MV-4-11 (cell line): ENCODE results near the gene VPS13D.
"Not testable (repeated sequence)": the region's sequence is repeated elsewhere in the genome, so short reads cannot be mapped to it uniquely, and the experiment has no call there.

Source experiments
- DNase-seq: peaks from one replicate; lab custom pipeline; 2025; lab: John Stamatoyannopoulos, UW

Gene VPS13D

DNA sequence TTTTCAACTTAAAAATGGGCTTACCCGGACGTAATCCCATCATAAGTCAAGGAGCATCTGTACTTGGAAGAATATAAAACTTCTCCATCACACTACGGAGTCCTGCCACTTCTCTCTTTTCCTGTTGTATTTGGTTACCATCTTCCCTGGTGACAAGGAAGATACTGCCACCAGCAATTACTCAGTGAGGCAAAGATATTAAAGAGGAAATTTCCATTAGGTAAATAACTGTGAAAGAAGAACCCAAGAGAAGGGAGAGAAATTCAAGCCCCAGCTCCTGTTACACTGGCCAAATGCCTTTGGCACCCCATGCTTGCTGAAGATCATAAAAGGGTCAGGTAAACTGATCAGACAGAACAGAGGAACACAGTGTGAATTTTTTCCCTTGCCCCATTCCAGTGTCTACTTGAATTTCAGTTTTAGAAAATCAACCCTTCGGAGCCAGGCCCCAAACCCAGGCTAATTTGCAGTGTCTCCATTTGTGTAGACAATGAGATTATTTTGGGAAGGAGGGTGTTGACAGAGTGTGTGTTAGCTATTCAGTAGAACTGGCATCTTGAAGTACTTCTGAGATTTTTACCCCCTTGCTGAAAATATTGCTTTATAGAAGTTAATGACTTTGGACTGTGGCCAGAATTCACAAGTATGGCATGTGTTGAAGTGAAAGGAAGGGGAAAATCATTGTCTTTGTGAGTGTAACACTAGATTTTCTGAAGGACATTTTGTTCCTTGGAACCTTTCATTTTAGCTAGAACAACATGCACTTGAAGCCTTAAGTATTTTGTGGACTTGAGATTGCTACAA lies 221.1 kb downstream of the VPS13D start:
- DNase-seq = no peak

DNA sequence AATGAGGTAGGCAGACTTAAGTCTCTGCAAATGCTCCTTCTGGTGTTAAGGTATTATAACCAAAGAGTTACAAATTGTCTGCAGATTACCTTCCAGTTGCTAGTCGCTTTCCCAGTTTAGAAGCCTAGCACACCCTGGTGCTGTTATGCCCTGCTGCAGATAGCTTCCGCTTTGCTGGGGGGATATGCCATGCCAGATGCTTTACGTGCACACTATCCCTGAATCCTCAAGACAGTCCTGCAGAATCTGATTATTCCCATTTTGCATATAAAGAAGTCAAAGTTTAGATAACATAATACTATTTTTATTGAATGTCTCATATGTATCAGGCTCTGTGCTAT lies 221.7 kb downstream of the VPS13D start:
- no peak for DNase-seq

DNA sequence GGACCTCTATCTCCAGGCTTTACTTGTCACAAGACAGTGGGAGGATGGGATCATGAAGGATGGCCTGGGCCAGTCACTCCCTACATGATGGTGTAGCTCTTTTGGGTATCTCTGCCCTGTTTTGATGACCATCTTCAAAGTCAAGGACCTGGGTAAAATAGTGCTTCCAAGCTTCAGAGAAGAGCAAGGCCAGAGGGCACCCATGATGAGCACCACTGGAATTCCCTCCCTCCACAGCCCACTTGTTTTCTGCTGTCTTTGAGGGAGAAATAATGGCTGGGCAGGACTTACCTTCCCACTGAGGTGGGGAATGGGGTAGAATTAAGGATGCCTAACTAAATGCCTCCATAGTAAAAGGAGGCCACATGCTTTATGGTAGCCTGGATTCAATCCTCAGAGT lies 222.4 kb downstream of the VPS13D start:
- DNase-seq = no peak

DNA sequence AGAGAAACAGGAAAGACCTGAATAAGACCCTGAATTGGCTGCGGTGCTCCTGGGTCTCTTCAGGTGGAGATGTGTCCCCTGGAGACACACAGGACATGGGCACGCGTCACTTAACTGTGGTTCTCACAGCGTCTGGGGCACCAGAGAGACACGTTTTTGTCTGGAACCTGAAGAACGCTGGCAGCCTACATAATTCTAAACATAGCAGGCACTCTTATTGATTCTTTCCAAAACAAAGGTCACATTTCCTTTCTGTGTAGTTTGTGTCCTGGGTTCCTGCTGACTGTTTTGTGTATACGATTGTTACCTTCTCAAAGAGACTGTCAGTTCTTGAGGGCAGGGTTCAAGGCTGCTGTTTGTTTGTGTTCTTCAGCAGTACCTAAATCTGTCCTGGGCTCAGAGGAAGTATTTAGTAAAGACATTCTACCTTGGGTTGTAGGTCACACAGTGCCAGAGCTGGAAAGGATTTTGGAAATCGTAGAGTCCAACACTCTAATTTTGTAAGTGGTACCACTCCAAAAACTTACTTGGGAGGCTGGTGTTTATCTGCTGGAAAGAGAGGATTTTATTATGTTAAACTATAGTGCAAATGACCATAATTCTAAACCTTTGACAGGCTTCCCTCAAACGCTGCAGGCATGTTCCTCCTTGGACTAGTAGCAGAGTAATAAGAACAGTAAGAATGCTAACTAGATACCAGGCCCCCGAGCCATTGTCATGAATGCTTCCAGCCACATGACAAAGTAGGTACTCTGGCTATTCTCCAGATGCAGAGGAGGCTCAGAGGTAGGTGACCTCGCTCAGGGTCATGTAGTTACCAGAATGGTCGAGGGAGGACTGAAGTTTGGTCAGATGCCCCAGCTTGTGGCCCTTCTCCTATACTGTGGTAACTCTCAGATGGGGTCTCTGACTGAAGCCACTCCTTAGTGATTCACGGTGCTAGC lies 223.8 kb downstream of the VPS13D start:
- DNase-seq = no peak

DNA sequence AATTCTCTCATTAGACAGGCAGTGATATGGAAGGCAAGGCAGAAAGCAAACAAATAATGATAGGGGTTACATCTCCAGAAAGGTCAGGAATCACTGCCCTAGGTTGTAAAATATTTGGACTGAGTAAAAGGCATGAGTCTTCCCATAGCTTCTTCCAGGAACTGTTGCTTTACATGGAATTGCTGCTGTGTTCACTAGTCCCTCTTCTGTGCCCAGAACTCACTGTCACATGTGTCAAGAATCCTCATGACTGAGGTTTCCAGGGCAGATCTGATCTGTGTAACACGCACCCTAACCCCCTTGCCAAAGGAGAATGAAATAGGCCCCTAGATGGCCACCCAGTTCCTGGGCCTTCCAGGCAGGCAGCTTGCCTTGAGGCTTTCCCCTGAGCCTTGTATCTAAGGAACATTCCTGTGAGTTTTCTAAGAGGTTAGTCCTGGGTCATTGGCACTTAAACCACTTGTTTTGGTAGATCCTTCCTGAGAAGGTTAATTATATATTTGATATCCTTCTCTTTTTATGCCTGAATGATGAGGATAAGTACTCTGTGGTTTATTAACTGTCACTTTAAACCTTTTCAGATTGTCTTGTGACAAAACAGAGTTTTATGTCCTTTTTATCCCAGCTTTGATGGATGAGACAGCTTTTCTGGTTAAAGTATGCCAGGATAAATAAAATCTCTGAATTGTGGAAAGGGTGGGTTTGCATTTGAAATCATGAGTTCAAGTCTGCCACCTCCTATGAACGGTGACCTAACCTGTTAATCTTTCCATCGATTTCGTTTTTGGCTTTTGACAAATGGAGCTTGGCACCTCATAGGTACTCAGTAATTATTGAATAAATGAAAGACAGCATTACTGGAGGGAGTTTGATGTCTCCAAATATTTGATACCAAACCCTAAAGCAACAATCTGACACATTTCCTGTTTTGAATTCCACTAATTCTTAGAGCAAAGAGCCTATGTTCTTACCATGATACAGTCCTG lies 224.9 kb downstream of the VPS13D start:
- DNase-seq = no peak

DNA sequence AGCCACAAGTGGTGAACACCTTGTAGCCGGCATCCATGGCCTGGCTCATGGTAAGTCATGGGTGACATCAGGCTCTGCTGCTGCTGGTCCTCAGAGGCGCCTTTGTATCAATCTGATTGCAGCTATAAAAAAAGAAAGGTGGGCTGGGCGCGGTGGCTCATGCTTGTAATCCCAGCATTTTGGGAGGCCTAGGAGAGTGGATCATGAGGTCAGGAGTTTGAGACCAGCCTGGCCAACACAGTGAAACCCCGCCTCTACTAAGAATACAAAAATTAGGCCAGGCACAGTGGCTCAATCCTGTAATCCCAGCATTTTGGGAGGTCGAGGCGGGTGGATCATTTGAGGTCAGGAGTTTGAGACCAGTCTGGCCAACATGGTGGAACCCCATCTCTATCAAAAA lies 226.3 kb downstream of the VPS13D start:
- DNase-seq = not testable (repeated sequence)

DNA sequence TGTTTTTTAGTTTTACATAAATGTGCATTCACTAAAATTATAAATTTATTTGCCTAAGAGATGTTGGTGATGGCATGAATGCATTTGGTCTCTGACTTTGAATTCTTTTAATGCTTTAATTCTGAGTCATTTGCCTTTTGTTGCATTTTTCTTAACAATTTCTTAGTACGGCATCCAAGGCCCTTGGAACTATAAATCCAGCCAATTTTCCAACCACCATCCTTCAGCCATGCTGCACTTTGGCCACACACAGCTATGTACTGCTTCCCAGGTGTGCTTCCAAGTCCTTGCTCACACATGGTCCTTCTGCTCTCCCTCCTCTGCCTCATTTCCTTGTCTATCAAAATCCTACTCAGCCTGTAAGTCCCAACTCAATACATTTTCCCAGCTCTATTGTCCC lies 227.1 kb downstream of the VPS13D start:
- no peak for DNase-seq

DNA sequence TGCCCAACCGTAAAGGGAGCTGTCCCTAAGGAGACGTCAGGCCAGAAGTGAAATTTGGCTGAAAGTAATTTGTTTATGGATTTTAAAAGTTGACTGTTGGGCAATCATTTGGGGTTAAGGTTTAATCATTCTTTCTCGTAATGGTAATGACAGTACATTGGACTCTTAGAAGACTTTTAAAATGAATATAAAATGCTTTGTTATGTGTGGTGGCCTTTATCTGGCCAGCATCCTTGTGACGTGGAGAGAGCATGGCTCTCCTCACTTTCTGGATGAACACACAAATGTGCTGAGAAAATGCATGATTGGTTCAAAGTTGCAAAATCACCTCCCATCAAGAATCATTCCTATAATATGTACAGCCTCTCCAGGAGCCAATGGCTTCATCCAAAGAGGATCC lies 227.9 kb downstream of the VPS13D start:
- DNase-seq = no peak

DNA sequence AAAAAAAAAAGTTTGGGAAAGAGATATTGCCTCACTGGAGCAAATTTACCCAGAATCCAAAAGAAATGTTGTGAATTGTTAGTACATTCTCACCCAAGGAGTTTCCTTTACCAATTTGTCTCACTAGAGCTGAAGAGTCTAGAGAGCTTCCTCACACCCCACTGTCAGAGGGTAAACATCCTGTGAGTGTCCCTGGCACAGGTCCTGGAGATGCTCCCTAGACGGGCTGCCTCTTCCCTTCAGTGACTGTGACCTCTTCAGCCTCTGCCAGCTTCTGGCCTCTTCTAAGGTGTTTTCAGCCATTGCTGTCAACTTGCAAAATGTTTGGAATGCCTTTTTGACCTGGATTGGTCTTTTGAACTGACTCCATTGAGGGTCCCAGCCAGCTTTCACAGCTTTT lies 228.7 kb downstream of the VPS13D start:
- DNase-seq = no peak

DNA sequence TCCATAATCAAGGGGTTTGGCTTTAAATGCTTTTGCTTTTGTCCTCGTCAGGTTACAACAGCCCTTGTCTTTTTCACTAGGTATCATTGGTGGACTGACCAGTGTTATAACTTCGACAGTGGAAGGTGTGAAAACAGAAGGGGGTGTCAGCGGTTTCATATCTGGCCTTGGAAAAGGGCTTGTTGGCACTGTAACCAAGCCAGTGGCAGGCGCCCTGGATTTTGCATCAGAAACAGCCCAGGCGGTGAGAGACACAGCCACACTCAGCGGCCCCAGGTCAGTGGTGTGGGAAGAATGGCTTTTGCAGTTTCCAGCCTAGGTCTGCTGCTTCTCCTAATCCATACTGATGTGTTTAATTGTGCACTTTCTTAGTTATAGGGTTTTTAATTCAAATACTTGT lies 230.3 kb downstream of the VPS13D start:
- DNase-seq = no peak

DNA sequence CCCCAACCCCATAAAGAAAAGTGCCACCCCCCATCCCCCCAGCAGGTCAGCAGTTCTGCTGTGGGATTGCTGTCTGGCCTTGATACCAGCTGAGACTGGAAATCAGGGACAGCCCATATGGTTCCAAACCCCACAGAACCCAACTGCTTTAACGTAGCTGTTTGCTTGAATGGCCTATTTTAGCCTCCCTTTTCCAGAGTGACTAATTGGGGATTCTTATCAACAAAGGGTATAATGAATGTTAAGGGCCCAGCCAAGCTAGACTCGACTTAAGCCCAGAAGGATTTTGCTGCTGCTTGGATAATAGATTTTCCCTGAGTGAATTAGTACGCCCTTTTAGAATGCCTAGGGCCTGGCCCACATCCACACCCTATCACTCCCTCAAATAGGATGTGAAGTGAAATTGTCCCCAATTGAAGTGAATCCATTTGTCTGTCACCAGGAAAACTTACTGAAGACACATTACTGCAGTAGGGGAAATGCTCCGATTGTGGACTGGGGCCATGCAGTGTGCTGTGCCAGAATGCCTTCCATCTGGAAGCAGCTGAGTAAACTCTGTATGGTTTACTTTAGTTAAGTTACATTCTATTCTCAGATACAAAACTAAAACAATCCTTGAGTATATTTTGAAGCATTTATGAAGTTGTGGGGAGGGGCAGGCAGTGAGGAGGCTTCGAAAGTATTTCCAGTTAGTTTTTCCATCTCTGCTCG lies 231.2 kb downstream of the VPS13D start:
- no peak for DNase-seq

DNA sequence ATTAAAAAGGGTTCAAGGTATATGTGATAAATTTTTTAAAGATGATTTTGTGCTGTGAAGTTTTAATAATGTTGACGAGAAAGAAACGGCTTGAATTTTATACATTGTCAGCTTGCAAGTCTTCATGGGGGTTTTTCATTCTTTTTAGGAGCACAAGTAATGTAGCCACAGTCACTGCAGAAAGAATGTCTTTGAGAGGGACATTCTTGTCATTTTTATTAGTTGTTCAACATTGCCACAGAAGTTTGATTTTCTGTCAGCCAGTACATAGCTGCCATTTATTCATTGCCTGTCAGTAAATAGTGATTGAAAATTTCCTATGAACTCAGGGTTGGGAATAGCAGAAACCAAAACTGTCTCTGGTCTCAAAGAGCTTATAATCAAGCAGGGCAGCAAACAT lies 231.9 kb downstream of the VPS13D start:
- DNase-seq = no peak

DNA sequence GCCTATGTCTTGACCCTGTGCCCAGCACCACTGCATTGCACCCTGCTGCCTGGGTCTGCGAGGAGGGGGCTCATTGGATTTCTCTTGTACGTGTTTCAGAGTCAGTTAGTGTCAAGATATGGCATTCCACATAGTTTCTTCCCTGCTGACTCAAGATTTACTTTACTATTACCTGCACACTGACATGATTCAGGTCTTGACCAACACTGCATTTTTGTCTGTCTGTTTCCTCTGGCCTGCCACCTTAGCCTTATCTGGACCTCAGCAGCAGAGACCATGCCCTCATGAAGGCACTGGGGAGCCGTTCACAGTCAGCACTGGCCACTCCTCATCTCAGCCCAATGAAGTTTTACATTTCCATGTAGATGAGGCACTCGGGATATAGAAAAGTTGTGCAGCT lies 232.8 kb downstream of the VPS13D start:
- DNase-seq = no peak

DNA sequence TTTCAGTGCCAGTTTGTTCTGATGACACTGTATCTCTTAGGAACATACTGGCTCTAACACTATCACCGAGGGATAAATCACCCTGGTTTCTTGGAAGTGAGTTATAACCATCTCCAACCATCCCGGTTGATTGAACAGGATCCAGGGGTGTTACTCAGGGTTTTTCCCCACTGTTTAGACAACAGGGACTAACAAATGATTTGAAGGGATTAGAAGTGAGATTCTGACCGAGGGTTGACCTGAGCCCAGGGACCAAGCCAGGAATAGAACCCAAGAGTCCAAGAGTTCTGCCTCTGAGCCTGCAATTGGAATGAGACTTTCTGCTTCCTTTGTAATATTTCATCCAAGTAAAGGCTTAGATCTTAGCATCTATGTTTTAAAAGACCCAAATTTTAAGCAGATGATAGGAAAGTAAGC lies 234.2 kb downstream of the VPS13D start:
- no peak for DNase-seq

DNA sequence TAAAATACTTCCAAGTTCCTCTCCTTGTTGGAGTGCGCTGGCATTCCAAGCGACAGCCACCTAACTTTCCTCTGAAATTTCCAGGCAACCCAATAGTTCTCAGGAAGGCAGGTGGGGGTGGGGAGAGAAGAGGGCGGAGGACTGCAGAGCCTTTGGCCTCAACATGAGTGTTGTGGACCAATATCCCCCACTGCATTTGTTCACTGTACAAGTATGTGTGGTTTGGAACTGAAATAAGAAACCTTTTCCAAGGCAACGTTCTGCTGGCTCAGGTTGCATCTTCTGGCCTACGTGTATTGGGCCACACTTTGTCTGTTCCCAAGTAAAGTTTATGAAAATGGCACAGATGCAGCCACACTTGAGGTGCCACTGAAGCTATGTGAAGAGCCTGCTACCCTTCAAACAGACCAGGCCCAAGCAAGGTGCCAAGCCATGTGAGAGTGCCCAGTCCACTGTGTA lies 234.8 kb downstream of the VPS13D start:
- DNase-seq = no peak

DNA sequence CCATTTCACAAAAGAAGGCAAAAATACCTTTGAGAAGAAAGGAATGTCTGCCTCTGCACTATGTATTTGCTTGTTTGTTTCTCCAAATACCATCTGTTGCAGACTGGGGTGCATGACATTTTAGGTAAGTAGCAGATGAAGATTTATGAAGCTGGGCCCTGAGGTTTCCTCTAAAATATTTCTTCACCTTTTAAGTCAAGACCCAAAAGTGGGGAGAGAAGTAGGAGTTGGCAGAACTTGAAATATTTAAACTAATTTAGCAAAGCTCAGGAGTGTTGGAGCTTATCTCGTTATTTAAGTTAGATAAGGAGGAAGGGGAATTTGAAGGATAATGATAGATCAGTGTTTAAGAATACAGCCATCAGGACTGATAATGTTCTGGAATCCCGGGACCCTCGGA lies 235.3 kb downstream of the VPS13D start:
- no peak for DNase-seq

DNA sequence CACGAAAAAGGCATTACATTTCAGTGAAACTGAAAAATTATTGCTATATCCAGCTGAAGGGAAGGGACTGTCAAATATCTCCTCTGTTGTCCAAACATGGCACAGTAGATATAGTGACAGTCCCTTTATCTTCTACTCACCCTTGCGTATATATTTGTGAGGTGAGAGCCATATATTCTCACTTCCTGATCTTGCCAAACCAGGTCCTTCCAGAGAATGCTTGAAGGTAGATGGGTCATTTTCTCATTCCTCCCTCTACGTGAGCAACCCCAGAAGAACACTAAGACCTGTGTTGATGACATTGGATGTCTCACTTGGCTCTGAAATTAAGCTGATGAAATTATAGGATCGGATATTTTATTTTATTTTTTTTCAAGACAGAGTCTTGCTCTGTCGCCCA lies 237.0 kb downstream of the VPS13D start:
- no peak for DNase-seq

DNA sequence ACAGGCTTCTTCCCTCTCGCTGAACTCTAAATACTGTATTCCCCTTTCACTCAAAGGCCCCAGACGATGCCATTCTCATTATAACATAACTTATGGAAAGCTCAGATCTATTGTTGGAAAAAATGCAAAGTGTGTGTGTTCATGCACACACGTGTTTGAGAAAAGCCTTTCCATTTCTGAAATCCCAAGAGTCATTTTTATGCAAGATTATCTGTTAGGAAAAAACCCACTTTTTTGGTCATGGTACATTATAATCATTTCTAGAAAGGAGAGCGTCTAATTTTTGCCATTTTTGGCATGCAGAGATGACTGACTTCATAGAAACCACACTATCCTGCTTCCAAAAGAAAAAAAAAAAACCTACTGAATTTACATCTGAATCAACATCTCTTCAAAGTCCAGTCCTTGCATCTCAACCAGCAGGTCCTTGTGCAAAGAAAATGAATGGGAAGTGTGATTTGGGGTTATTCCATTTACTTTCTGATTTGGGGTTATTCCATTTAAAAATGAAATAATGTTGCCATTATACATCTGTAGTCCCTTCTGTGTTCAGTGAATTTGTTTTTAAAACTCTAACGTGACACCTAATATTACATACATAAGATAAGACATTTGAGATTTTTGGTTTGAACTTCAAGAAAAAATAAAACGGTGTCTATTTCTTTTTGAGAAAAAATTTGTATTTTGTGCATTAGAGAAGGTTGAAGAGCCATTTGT lies 237.9 kb downstream of the VPS13D start:
- no peak for DNase-seq

DNA sequence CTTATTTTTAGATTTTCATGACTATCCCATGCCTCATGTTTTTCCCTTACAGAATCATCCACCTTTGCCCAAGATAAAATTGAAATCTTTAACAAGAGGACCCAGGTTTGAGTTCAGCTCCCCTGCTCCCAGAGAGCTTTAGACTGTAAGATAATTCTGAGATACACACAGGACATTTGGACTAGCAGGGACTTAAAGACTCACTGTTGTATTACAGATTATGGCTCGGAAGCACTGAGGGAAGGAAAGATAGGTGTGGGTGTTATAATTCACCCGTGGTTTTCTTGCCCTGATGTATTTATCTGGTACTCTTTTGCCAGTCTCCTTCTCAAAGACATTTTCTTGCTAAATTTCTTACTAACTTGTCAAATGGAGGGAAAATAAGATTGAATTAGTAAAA lies 238.5 kb downstream of the VPS13D start:
- no peak for DNase-seq

DNA sequence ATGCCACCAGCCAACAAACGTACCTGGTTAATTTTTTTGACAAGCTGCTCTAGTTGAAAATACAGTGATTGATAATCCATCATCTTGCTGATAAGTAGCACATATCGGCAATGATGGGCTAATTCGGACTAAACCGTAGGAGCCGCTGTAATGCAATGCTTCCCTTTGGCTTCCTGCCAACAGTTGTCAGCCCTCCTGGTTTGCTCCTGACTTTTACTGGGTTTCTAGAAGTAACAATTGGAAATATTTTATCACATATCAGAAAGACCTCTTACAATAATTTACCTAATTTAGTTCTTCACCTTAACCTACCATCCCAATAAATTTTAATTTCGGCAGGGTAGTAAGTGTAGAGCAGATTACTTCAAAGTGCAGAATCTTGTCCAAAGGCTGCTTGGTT lies 239.7 kb downstream of the VPS13D start:
- no peak for DNase-seq

DNA sequence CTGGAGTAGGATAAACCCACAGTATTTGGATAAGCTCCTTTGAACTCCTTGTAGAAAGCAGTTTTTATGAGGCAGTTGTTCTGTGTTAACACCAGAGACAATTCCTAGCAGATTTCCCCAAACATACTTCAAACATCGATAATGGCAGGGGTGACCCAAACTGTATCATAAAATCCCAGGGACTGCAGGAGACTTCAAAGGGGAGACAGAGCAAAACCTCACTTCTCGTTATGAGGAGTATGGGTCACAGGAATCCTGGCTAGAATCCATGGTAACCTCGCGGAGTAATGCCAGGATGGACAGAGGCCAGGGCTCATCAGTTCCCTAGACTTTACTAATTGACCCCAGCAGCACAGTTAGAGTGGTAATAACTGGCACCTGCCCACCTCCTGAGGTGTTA lies 240.2 kb downstream of the VPS13D start:
- DNase-seq = no peak
